Neural progenitor cell (in vitro differentiated cells): ENCODE measurements around the gene PAX5.

Experiments used
- EZH2 ChIP-seq: fragments of 200-600 bp; sonication (generic); IDR thresholded peaks from 2 replicates; pipeline ENCODE4 v1.6.1; 2017; ENCODE audit warnings: antibody characterized with exemption, mild to moderate bottlenecking, moderate library complexity
- TF ChIP-seq, protein P1 (sequence below): fragments of 200-600 bp; sonication (generic); IDR thresholded peaks from 2 replicates; pipeline ENCODE4 v1.5.1; 2017; ENCODE audit warnings: antibody characterized with exemption, mild to moderate bottlenecking

GRCh38 chr9:36929350-36929675 is 104.8 kb downstream of the PAX5 start:
- TF ChIP-seq, protein P1, sequence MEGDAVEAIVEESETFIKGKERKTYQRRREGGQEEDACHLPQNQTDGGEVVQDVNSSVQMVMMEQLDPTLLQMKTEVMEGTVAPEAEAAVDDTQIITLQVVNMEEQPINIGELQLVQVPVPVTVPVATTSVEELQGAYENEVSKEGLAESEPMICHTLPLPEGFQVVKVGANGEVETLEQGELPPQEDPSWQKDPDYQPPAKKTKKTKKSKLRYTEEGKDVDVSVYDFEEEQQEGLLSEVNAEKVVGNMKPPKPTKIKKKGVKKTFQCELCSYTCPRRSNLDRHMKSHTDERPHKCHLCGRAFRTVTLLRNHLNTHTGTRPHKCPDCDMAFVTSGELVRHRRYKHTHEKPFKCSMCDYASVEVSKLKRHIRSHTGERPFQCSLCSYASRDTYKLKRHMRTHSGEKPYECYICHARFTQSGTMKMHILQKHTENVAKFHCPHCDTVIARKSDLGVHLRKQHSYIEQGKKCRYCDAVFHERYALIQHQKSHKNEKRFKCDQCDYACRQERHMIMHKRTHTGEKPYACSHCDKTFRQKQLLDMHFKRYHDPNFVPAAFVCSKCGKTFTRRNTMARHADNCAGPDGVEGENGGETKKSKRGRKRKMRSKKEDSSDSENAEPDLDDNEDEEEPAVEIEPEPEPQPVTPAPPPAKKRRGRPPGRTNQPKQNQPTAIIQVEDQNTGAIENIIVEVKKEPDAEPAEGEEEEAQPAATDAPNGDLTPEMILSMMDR, result no peak
- no peak for TF ChIP-seq EZH2
